GM12891 (cell line): ENCODE data around the gene IL1RL2.

Source experiments
- DNase-seq: peaks from one replicate; pipeline ENCODE4 v3.0.0; 2011; ENCODE audit warnings: low spot score; ENCODE audit not compliant: insufficient read length
- FAIRE-seq: peaks from 2 replicates; lab custom pipeline; 2011; peaks lifted over from hg19 to GRCh38; lab: Jason Lieb, UNC
- PAX5 ChIP-seq: IDR thresholded peaks from 2 replicates; pipeline ENCODE4 v1.6.1; 2011; ENCODE audit warnings: low read length, moderate library complexity, mild to moderate bottlenecking; ENCODE audit not compliant: insufficient read depth, severe bottlenecking
- POLR2A ChIP-seq: IDR thresholded peaks from 2 replicates; pipeline ENCODE4 v1.6.1; 2011; ENCODE audit warnings: low read depth, low read length, control low read depth
- POLR2AphosphoS5 ChIP-seq: IDR thresholded peaks from 2 replicates; pipeline ENCODE4 v1.6.1; 2011; ENCODE audit warnings: low read depth, low read length, control low read depth
- POU2F2 ChIP-seq: IDR thresholded peaks from 2 replicates; pipeline ENCODE4 v1.6.1; 2011; ENCODE audit warnings: low read depth, mild to moderate bottlenecking, control low read depth, low read length, moderate library complexity
- SPI1 ChIP-seq: IDR thresholded peaks from 2 replicates; pipeline ENCODE4 v1.6.1; 2011; ENCODE audit warnings: low read depth, low read length, control low read depth
- TAF1 ChIP-seq: IDR thresholded peaks from 2 replicates; pipeline ENCODE4 v1.6.1; 2011; ENCODE audit warnings: low read depth, low read length, control low read depth

Gene IL1RL2

GRCh38 chr2:102271844-102272243 lies 85.0 kb downstream of the IL1RL2 start:
- DNase-seq (no peak), FAIRE-seq (no peak)
- TF ChIP-seq TAF1 (no peak), POU2F2 (no peak), SPI1 (no peak), POLR2AphosphoS5 (no peak), POLR2A (no peak), PAX5 (no peak)

- FAIRE-seq (no peak), DNase-seq (no peak)
- no peak for TF ChIP-seq PAX5
- no peak for TF ChIP-seq POU2F2
- no peak for TF ChIP-seq SPI1
- no peak for TF ChIP-seq POLR2AphosphoS5
- TF ChIP-seq POLR2A, result no peak
- TF ChIP-seq TAF1, result no peak
These were observed 86.9 kb downstream of the IL1RL2 start for GRCh38 chr2:102273619-102274211.

- no peak for FAIRE-seq
- TF ChIP-seq TAF1 (no peak), POU2F2 (no peak), POLR2A (no peak), POLR2AphosphoS5 (no peak), SPI1 (no peak), PAX5 (no peak)
- no peak for DNase-seq
These were observed 89.9 kb downstream of the IL1RL2 start for GRCh38 chr2:102276549-102277201.

DNA sequence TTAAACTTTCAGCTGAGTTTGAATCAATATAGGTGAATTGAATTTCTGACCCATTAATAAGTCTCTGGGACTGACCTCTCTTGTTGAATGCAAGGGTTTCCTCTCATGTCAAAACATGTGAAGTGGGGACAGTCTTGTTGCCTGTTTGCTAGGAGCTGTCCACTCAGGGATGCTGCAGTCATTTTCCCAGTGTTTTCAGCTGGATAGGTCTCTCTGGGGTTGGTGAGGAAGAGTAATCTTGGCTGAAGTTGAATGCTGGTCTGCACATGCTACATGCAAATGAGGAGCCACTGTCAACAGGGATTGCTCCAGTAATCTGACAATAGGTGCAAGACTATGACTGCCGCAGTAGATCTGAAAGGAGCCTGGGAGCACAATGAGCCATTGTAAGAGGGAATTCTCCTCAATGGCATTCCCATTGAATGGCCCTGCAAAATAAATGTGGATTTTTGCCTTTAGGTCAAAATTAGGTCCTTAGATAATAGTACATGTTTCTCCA lies 90.4 kb downstream of the IL1RL2 start:
- FAIRE-seq, result no peak
- TF ChIP-seq POLR2A, result no peak
- TF ChIP-seq POU2F2, result no peak
- no peak for TF ChIP-seq TAF1
- no peak for TF ChIP-seq PAX5
- TF ChIP-seq POLR2AphosphoS5, result no peak
- no peak for TF ChIP-seq SPI1

GRCh38 chr2:102278720-102279390 lies 92.0 kb downstream of the IL1RL2 start:
- TF ChIP-seq SPI1 (no peak), POLR2A (no peak), TAF1 (no peak), PAX5 (no peak), POLR2AphosphoS5 (no peak), POU2F2 (no peak)
- no peak for FAIRE-seq
- DNase-seq, result no peak

More for the DNA sequence above, 90.4 kb downstream of the IL1RL2 start:
- no peak for DNase-seq

DNA sequence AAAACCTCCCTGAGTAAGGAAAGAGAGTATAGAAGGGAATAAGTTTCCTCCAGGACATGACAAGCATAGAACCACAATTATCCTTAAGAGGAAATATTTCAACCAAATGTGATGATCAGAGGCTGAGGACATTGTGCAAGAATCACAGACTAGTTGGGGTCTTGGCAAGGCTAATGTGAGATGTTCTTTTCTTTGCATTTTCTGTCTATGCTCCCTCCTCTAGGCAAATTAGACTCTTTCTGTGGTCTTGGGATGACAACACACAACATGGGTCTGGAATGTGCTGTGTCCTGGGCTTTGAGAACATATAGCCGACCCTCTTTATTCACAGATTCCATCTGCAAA lies 92.5 kb downstream of the IL1RL2 start:
- no peak for TF ChIP-seq POLR2AphosphoS5
- no peak for TF ChIP-seq SPI1
- FAIRE-seq (no peak), DNase-seq (no peak)

DNA sequence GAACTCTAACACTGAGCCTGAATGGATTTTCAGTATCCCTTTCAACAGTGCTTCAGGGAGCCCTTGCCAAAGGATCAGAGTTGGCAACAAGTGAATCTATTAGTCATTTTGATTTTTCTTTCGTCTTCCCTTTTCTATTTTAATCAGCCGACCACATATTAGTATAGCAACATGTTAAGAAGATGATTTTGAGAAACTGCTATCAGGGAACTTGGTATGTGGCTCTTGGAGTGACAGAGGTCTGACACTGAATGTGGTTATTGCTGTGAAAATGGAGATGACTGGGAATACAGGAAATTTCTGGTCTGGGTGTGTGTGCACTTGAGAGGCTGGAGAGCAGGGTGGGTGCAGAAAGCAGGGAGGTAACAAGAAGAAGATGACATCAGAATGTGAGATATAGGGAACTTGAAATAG lies 95.9 kb downstream of the IL1RL2 start:
- DNase-seq, result no peak
- TF ChIP-seq POU2F2 (no peak), TAF1 (no peak), POLR2A (no peak), PAX5 (no peak), SPI1 (no peak), POLR2AphosphoS5 (no peak)
- FAIRE-seq, result no peak

DNA sequence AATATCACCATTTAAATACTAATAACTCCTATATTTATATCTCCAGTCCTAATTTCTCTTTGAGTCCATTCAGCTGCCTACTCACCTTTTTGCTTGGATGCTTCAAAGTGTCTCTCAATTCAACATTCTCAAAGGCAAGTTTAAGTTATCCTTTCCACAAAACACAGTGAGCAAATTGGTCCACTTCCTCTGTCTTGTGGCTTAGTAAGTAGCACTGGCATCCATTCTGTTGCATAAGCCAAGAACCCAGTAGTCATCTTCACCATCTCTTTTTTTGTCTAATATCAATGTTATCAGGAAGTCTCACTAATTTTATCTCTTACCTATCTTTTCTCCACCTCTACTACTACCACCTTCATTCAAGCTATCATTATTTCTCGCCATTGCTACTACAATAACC lies 97.2 kb downstream of the IL1RL2 start:
- TF ChIP-seq SPI1 (no peak), TAF1 (no peak), POLR2AphosphoS5 (no peak), POU2F2 (no peak), PAX5 (no peak), POLR2A (no peak)
- no peak for DNase-seq
- FAIRE-seq, result no peak

DNA sequence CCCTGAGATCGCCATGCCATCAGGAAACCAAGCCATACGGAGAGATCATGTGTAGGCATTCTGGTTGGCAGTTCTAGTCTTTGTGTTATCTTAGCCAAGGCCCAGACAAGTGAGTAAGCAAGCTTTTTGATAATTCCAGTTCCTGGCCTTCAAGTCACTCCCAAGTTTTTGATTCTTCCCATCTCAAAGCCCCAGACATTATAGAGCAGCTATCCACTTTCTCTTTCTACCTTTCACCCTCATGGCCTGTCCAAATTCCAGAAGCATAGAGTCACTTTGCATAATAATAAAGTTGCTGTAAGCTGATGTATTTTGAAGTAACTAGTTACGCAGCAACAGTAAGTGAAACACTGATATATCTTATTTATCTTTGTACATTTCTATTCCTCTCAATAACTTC lies 97.8 kb downstream of the IL1RL2 start:
- no peak for FAIRE-seq
- TF ChIP-seq PAX5 (no peak), SPI1 (no peak), TAF1 (no peak), POLR2AphosphoS5 (no peak), POLR2A (no peak), POU2F2 (no peak)
- no peak for DNase-seq
